ENCODE results near the gene ZNF687.

The ZNF687 gene

GRCh38 chr1:151281225-151281968 is 702 bp upstream of the ZNF687 start:
- DNase-seq, result peak; percentile 74 to 98 (median 91)

GRCh38 chr1:151282883-151283725 is 1.0 kb downstream of the ZNF687 start:
- DNase-seq, result peak in 16 of 51 donors; percentile 13 to 55 (median 34)

GRCh38 chr1:151284013-151284577 is 2.0 kb downstream of the ZNF687 start:
- no peak for DNase-seq

GRCh38 chr1:151286619-151287340 is 4.7 kb downstream of the ZNF687 start:
- no peak for DNase-seq

- DNase-seq, result no peak
These were observed 5.2 kb downstream of the ZNF687 start for GRCh38 chr1:151287341-151287699.

- no peak for DNase-seq
These were observed 5.8 kb downstream of the ZNF687 start for GRCh38 chr1:151287767-151288500.

GRCh38 chr1:151288502-151288901 is 6.4 kb downstream of the ZNF687 start:
- no peak for DNase-seq

GRCh38 chr1:151289080-151289935 is 7.2 kb downstream of the ZNF687 start:
- DNase-seq, result no peak

- DNase-seq, result no peak
These were observed 8.1 kb downstream of the ZNF687 start for GRCh38 chr1:151289991-151290708.

GRCh38 chr1:151290709-151291303 is 8.7 kb downstream of the ZNF687 start:
- DNase-seq, result no peak

- no peak for DNase-seq
These were observed 10.3 kb downstream of the ZNF687 start for GRCh38 chr1:151292207-151293030.

- DNase-seq, result no peak
These were observed 11.0 kb downstream of the ZNF687 start for GRCh38 chr1:151293093-151293492.

- peak in 28 of 51 donors; percentile 13 to 76 (median 36) for DNase-seq
These were observed 12.8 kb downstream of the ZNF687 start for GRCh38 chr1:151294742-151295462.

GRCh38 chr1:151309811-151310323 is 27.8 kb downstream of the ZNF687 start:
- no peak for DNase-seq

- no peak for DNase-seq
These were observed 28.9 kb downstream of the ZNF687 start for GRCh38 chr1:151311011-151311410.

- peak in 20 of 51 donors; percentile 8 to 86 (median 40) for DNase-seq
These were observed 29.7 kb downstream of the ZNF687 start for GRCh38 chr1:151311589-151312331.
